ENCODE measurements around the gene TBC1D12.

TBC1D12 gene

GRCh38 chr10:94427166-94427565, 24.8 kb downstream of the TBC1D12 start:
- no peak for DNase-seq

GRCh38 chr10:94428766-94429707, 26.7 kb downstream of the TBC1D12 start:
- Histone ChIP-seq H3K27me3 (ENCODE audit: insufficient read depth, low read length, poor library complexity) (no peaks in the 10 kb centered on the region), H2BK5ac (ENCODE audit: low read length) (no peak overlapping the region), H3K27ac (ENCODE audit: low read depth, low read length) (no peak overlapping the region), H3K4me3 (ENCODE audit: low read length) (no peak overlapping the region), H3K4me2 (ENCODE audit: low read length) (no peak overlapping the region), H3K79me1 (ENCODE audit: low read length) (peaks cover 2% of the 10 kb centered on the region), H2BK15ac (replicated peaks; ENCODE audit: low read depth) (no peak overlapping the region), H3K18ac (ENCODE audit: low read length) (no peak overlapping the region), H3K36me3 (ENCODE audit: control insufficient read depth, insufficient read depth, low read length) (no peaks in the 10 kb centered on the region), H4K8ac (ENCODE audit: low read depth, low read length) (no peak overlapping the region), H3K4ac (ENCODE audit: low read depth, low read length) (no peak overlapping the region), H3K23ac (ENCODE audit: low read length) (no peak overlapping the region), H2BK120ac (ENCODE audit: low read depth, low read length) (no peak overlapping the region), H3K9ac (ENCODE audit: low read length) (no peak overlapping the region), H3K4me1 (ENCODE audit: control insufficient read depth, low read depth, low read length) (no peaks in the 10 kb centered on the region), H3K56ac (ENCODE audit: low read length) (no peak overlapping the region), H3K79me2 (ENCODE audit: control insufficient read depth, insufficient read depth, low read length) (no peaks in the 10 kb centered on the region), H2AK5ac (ENCODE audit: low read length) (no peak overlapping the region), H4K5ac (ENCODE audit: low read length) (no peak overlapping the region)
- DNase-seq = no peak
- WGBS (ENCODE audit: extremely low coverage, insufficient coverage, low lambda C conversion rate) = no CpG with 5 or more reads among the region's 8 CpGs

More at GRCh38 chr10:94427166-94427565, 24.8 kb downstream of the TBC1D12 start:
- Histone ChIP-seq H3K4me1 (ENCODE audit: control insufficient read depth, low read depth, low read length) (no peaks in the 10 kb centered on the region), H3K36me3 (ENCODE audit: control insufficient read depth, insufficient read depth, low read length) (no peaks in the 10 kb centered on the region), H4K8ac (ENCODE audit: low read depth, low read length) (no peak overlapping the region), H2AK5ac (ENCODE audit: low read length) (no peak overlapping the region), H3K18ac (ENCODE audit: low read length) (no peak overlapping the region), H3K27me3 (ENCODE audit: insufficient read depth, low read length, poor library complexity) (no peaks in the 10 kb centered on the region), H3K79me1 (ENCODE audit: low read length) (peaks cover 2% of the 10 kb centered on the region), H3K4me3 (ENCODE audit: low read length) (no peak overlapping the region), H3K23ac (ENCODE audit: low read length) (no peak overlapping the region), H4K5ac (ENCODE audit: low read length) (no peak overlapping the region), H2BK120ac (ENCODE audit: low read depth, low read length) (no peak overlapping the region), H3K4me2 (ENCODE audit: low read length) (no peak overlapping the region), H3K4ac (ENCODE audit: low read depth, low read length) (no peak overlapping the region), H2BK15ac (replicated peaks; ENCODE audit: low read depth) (no peak overlapping the region), H3K27ac (ENCODE audit: low read depth, low read length) (no peak overlapping the region), H3K56ac (ENCODE audit: low read length) (no peak overlapping the region), H3K79me2 (ENCODE audit: control insufficient read depth, insufficient read depth, low read length) (no peaks in the 10 kb centered on the region), H2BK5ac (ENCODE audit: low read length) (no peak overlapping the region), H3K9ac (ENCODE audit: low read length) (no peak overlapping the region)
- no CpG with 5 or more reads among the region's 1 CpG for WGBS (ENCODE audit: extremely low coverage, insufficient coverage, low lambda C conversion rate)

GRCh38 chr10:94430701-94431100, 28.4 kb downstream of the TBC1D12 start:
- no peaks in the 10 kb centered on the region for H3K4me1 ChIP-seq (ENCODE audit: control insufficient read depth, low read depth, low read length)
- H3K23ac ChIP-seq (ENCODE audit: low read length) = no peak overlapping the region
- no peak overlapping the region for H3K4ac ChIP-seq (ENCODE audit: low read depth, low read length)
- no peak overlapping the region for H3K27ac ChIP-seq (ENCODE audit: low read depth, low read length)
- H3K4me2 ChIP-seq (ENCODE audit: low read length) = no peak overlapping the region
- no peak overlapping the region for H4K5ac ChIP-seq (ENCODE audit: low read length)
- no peak overlapping the region for H2BK15ac ChIP-seq (replicated peaks; ENCODE audit: low read depth)
- no peak overlapping the region for H3K9ac ChIP-seq (ENCODE audit: low read length)
- no peak overlapping the region for H4K8ac ChIP-seq (ENCODE audit: low read depth, low read length)
- H3K18ac ChIP-seq (ENCODE audit: low read length) = no peak overlapping the region
- H2BK120ac ChIP-seq (ENCODE audit: low read depth, low read length) = no peak overlapping the region
- no peak overlapping the region for H3K4me3 ChIP-seq (ENCODE audit: low read length)
- H3K79me1 ChIP-seq (ENCODE audit: low read length) = peaks cover 2% of the 10 kb centered on the region
- H3K36me3 ChIP-seq (ENCODE audit: control insufficient read depth, insufficient read depth, low read length) = no peaks in the 10 kb centered on the region
- WGBS (ENCODE audit: extremely low coverage, insufficient coverage, low lambda C conversion rate) = 100% methylated on average over 1 of the region's 1 CpG
- no peaks in the 10 kb centered on the region for H3K79me2 ChIP-seq (ENCODE audit: control insufficient read depth, insufficient read depth, low read length)
- H2BK5ac ChIP-seq (ENCODE audit: low read length) = no peak overlapping the region
- no peak for DNase-seq
- no peak overlapping the region for H3K56ac ChIP-seq (ENCODE audit: low read length)
- H3K27me3 ChIP-seq (ENCODE audit: insufficient read depth, low read length, poor library complexity) = no peaks in the 10 kb centered on the region
- H2AK5ac ChIP-seq (ENCODE audit: low read length) = no peak overlapping the region

GRCh38 chr10:94432443-94432842, 30.1 kb downstream of the TBC1D12 start:
- Histone ChIP-seq H3K4me1 (ENCODE audit: control insufficient read depth, low read depth, low read length) (no peaks in the 10 kb centered on the region), H3K4me2 (ENCODE audit: low read length) (no peak overlapping the region), H2BK120ac (ENCODE audit: low read depth, low read length) (no peak overlapping the region), H3K4me3 (ENCODE audit: low read length) (no peak overlapping the region), H3K9ac (ENCODE audit: low read length) (no peak overlapping the region), H3K27ac (ENCODE audit: low read depth, low read length) (no peak overlapping the region), H2AK5ac (ENCODE audit: low read length) (no peak overlapping the region), H3K23ac (ENCODE audit: low read length) (no peak overlapping the region), H3K4ac (ENCODE audit: low read depth, low read length) (no peak overlapping the region), H3K36me3 (ENCODE audit: control insufficient read depth, insufficient read depth, low read length) (no peaks in the 10 kb centered on the region), H3K79me1 (ENCODE audit: low read length) (peaks cover 2% of the 10 kb centered on the region), H3K18ac (ENCODE audit: low read length) (no peak overlapping the region), H3K56ac (ENCODE audit: low read length) (no peak overlapping the region), H4K5ac (ENCODE audit: low read length) (no peak overlapping the region), H3K79me2 (ENCODE audit: control insufficient read depth, insufficient read depth, low read length) (no peaks in the 10 kb centered on the region), H3K27me3 (ENCODE audit: insufficient read depth, low read length, poor library complexity) (no peaks in the 10 kb centered on the region), H2BK15ac (replicated peaks; ENCODE audit: low read depth) (no peak overlapping the region), H4K8ac (ENCODE audit: low read depth, low read length) (no peak overlapping the region), H2BK5ac (ENCODE audit: low read length) (no peak overlapping the region)
- no peak for DNase-seq

- peak; percentile 40 for DNase-seq
- H2BK120ac ChIP-seq (ENCODE audit: low read depth, low read length) = no peak overlapping the region
- H3K27ac ChIP-seq (ENCODE audit: low read depth, low read length) = no peak overlapping the region
- H3K79me1 ChIP-seq (ENCODE audit: low read length) = peaks cover 1% of the 10 kb centered on the region
- no peak overlapping the region for H2BK5ac ChIP-seq (ENCODE audit: low read length)
- no peak overlapping the region for H4K5ac ChIP-seq (ENCODE audit: low read length)
- no peak overlapping the region for H3K23ac ChIP-seq (ENCODE audit: low read length)
- H3K4me3 ChIP-seq (ENCODE audit: low read length) = no peak overlapping the region
- WGBS (ENCODE audit: extremely low coverage, insufficient coverage, low lambda C conversion rate) = no CpG with 5 or more reads among the region's 4 CpGs
- H3K4me2 ChIP-seq (ENCODE audit: low read length) = no peak overlapping the region
- no peak overlapping the region for H4K8ac ChIP-seq (ENCODE audit: low read depth, low read length)
- H3K27me3 ChIP-seq (ENCODE audit: insufficient read depth, low read length, poor library complexity) = no peaks in the 10 kb centered on the region
- H3K79me2 ChIP-seq (ENCODE audit: control insufficient read depth, insufficient read depth, low read length) = no peaks in the 10 kb centered on the region
- H3K18ac ChIP-seq (ENCODE audit: low read length) = no peak overlapping the region
- H3K36me3 ChIP-seq (ENCODE audit: control insufficient read depth, insufficient read depth, low read length) = no peaks in the 10 kb centered on the region
- H3K9ac ChIP-seq (ENCODE audit: low read length) = no peak overlapping the region
- no peaks in the 10 kb centered on the region for H3K4me1 ChIP-seq (ENCODE audit: control insufficient read depth, low read depth, low read length)
- no peak overlapping the region for H2AK5ac ChIP-seq (ENCODE audit: low read length)
- no peak overlapping the region for H3K56ac ChIP-seq (ENCODE audit: low read length)
- no peak overlapping the region for H3K4ac ChIP-seq (ENCODE audit: low read depth, low read length)
- H2BK15ac ChIP-seq (replicated peaks; ENCODE audit: low read depth) = no peak overlapping the region
Observed at GRCh38 chr10:94439275-94439861, 37.0 kb downstream of the TBC1D12 start.
